Keratinocyte (primary cell): ENCODE measurements around the gene BARX1.

ENCODE experiments used
- CTCF ChIP-seq, 3 experiments: IDR thresholded peaks in 1 of 3; conservative IDR thresholded peaks in 1 of 3; optimal IDR thresholded peaks in 1 of 3; 2 replicates in 2 of 3; 3 replicates in 1 of 3; pipeline versions ENCODE3 to v1.5.1; 2011; ENCODE audit warnings: low read length in 3 of 3, mild to moderate bottlenecking in 3 of 3, moderate library complexity in 2 of 3, control low read depth in 1 of 3, inconsistent platforms in 1 of 3; ENCODE audit not compliant: insufficient read depth in 2 of 3; ENCODE audit errors: extremely low read depth in 1 of 3
- EZH2 ChIP-seq: IDR thresholded peaks from one replicate; pipeline ENCODE4 v1.6.1; 2012; ENCODE audit warnings: inconsistent platforms, mild to moderate bottlenecking, low read length, moderate library complexity

GRCh38 chr9:93937193-93937592, 18.0 kb downstream of the BARX1 start:
- TF ChIP-seq CTCF (optimal IDR thresholded peaks at IDR 0.05 in 1 of 3, IDR thresholded peaks at IDR 0.05 in 1 of 3, conservative IDR thresholded peaks at IDR 0.05 in 1 of 3; ENCODE audit: extremely low read depth in 1 of 3, insufficient read depth in 2 of 3, low read length in 3 of 3): no peak
- TF ChIP-seq EZH2: no peak
